ENCODE measurements around the gene TAS1R1. TPM values are rescaled to one million over a fixed set of nuclear protein-coding genes. Genes with fewer than 3 reads are reported as not detected.

Gene TAS1R1
- total RNA-seq, 1 donor: 0.10 TPM

GRCh38 chr1:6512908-6513280 lies 42.2 kb upstream of the TAS1R1 start:
- Histone ChIP-seq H3K4me1 (ENCODE audit: insufficient read depth, low read length) (no peaks in the 10 kb centered on the region), H3K4me3 (ENCODE audit: low read length) (no peak overlapping the region), H3K27me3 (ENCODE audit: insufficient read depth, low read length) (no peaks in the 10 kb centered on the region), H3K9me3 (ENCODE audit: low read depth, low read length) (no peaks in the 10 kb centered on the region)

GRCh38 chr1:6513320-6513801 lies 41.7 kb upstream of the TAS1R1 start:
- Histone ChIP-seq H3K9me3 (ENCODE audit: low read depth, low read length) (no peaks in the 10 kb centered on the region), H3K4me3 (ENCODE audit: low read length) (no peak overlapping the region), H3K27me3 (ENCODE audit: insufficient read depth, low read length) (no peaks in the 10 kb centered on the region), H3K4me1 (ENCODE audit: insufficient read depth, low read length) (no peaks in the 10 kb centered on the region)

- Histone ChIP-seq H3K4me1 (ENCODE audit: insufficient read depth, low read length) (no peaks in the 10 kb centered on the region), H3K9me3 (ENCODE audit: low read depth, low read length) (no peaks in the 10 kb centered on the region), H3K27me3 (ENCODE audit: insufficient read depth, low read length) (no peaks in the 10 kb centered on the region), H3K4me3 (ENCODE audit: low read length) (no peak overlapping the region)
Measured at GRCh38 chr1:6515771-6516170, 39.3 kb upstream of the TAS1R1 start.

GRCh38 chr1:6517435-6517851 lies 37.7 kb upstream of the TAS1R1 start:
- no peaks in the 10 kb centered on the region for H3K4me1 ChIP-seq (ENCODE audit: insufficient read depth, low read length)
- H3K27me3 ChIP-seq (ENCODE audit: insufficient read depth, low read length): no peaks in the 10 kb centered on the region
- no peak overlapping the region for H3K4me3 ChIP-seq (ENCODE audit: low read length)
- H3K9me3 ChIP-seq (ENCODE audit: low read depth, low read length): no peaks in the 10 kb centered on the region

- no peaks in the 10 kb centered on the region for H3K9me3 ChIP-seq (ENCODE audit: low read depth, low read length)
- H3K27me3 ChIP-seq (ENCODE audit: insufficient read depth, low read length): no peaks in the 10 kb centered on the region
- H3K4me1 ChIP-seq (ENCODE audit: insufficient read depth, low read length): no peaks in the 10 kb centered on the region
- H3K4me3 ChIP-seq (ENCODE audit: low read length): no peak overlapping the region
Measured at GRCh38 chr1:6519491-6519934, 35.6 kb upstream of the TAS1R1 start.

- H3K27me3 ChIP-seq (ENCODE audit: insufficient read depth, low read length): no peaks in the 10 kb centered on the region
- no peaks in the 10 kb centered on the region for H3K9me3 ChIP-seq (ENCODE audit: low read depth, low read length)
- H3K4me3 ChIP-seq (ENCODE audit: low read length): no peak overlapping the region
- no peaks in the 10 kb centered on the region for H3K4me1 ChIP-seq (ENCODE audit: insufficient read depth, low read length)
Measured at GRCh38 chr1:6519935-6520671, 35.0 kb upstream of the TAS1R1 start.

GRCh38 chr1:6521536-6521935 lies 33.6 kb upstream of the TAS1R1 start:
- no peaks in the 10 kb centered on the region for H3K4me1 ChIP-seq (ENCODE audit: insufficient read depth, low read length)
- H3K9me3 ChIP-seq (ENCODE audit: low read depth, low read length): no peaks in the 10 kb centered on the region

GRCh38 chr1:6523566-6523965 lies 31.5 kb upstream of the TAS1R1 start:
- H3K27me3 ChIP-seq (ENCODE audit: insufficient read depth, low read length): no peaks in the 10 kb centered on the region
- H3K4me1 ChIP-seq (ENCODE audit: insufficient read depth, low read length): no peaks in the 10 kb centered on the region
- no peaks in the 10 kb centered on the region for H3K9me3 ChIP-seq (ENCODE audit: low read depth, low read length)
- no peak overlapping the region for H3K4me3 ChIP-seq (ENCODE audit: low read length)

More at GRCh38 chr1:6521536-6521935, 33.6 kb upstream of the TAS1R1 start:
- Histone ChIP-seq H3K4me3 (ENCODE audit: low read length) (no peak overlapping the region), H3K27me3 (ENCODE audit: insufficient read depth, low read length) (no peaks in the 10 kb centered on the region)

- Histone ChIP-seq H3K4me3 (ENCODE audit: low read length) (no peak overlapping the region), H3K27me3 (ENCODE audit: insufficient read depth, low read length) (no peaks in the 10 kb centered on the region), H3K4me1 (ENCODE audit: insufficient read depth, low read length) (no peaks in the 10 kb centered on the region), H3K9me3 (ENCODE audit: low read depth, low read length) (no peaks in the 10 kb centered on the region)
Measured at GRCh38 chr1:6526316-6526715, 28.8 kb upstream of the TAS1R1 start.

- Histone ChIP-seq H3K4me3 (ENCODE audit: low read length) (no peak overlapping the region), H3K4me1 (ENCODE audit: insufficient read depth, low read length) (no peaks in the 10 kb centered on the region), H3K27me3 (ENCODE audit: insufficient read depth, low read length) (no peaks in the 10 kb centered on the region), H3K9me3 (ENCODE audit: low read depth, low read length) (no peaks in the 10 kb centered on the region)
Measured at GRCh38 chr1:6528492-6528891, 26.6 kb upstream of the TAS1R1 start.

- Histone ChIP-seq H3K4me3 (ENCODE audit: low read length) (no peak overlapping the region), H3K27me3 (ENCODE audit: insufficient read depth, low read length) (no peaks in the 10 kb centered on the region), H3K9me3 (ENCODE audit: low read depth, low read length) (no peaks in the 10 kb centered on the region), H3K4me1 (ENCODE audit: insufficient read depth, low read length) (no peaks in the 10 kb centered on the region)
Measured at GRCh38 chr1:6530504-6531160, 24.5 kb upstream of the TAS1R1 start.

- H3K4me3 ChIP-seq (ENCODE audit: low read length): no peak overlapping the region
- no peaks in the 10 kb centered on the region for H3K4me1 ChIP-seq (ENCODE audit: insufficient read depth, low read length)
- no peaks in the 10 kb centered on the region for H3K27me3 ChIP-seq (ENCODE audit: insufficient read depth, low read length)
- H3K9me3 ChIP-seq (ENCODE audit: low read depth, low read length): no peaks in the 10 kb centered on the region
Measured at GRCh38 chr1:6531996-6532395, 23.1 kb upstream of the TAS1R1 start.

- no peaks in the 10 kb centered on the region for H3K9me3 ChIP-seq (ENCODE audit: low read depth, low read length)
- H3K27me3 ChIP-seq (ENCODE audit: insufficient read depth, low read length): no peaks in the 10 kb centered on the region
- H3K4me1 ChIP-seq (ENCODE audit: insufficient read depth, low read length): no peaks in the 10 kb centered on the region
- H3K4me3 ChIP-seq (ENCODE audit: low read length): no peak overlapping the region
Measured at GRCh38 chr1:6534248-6534822, 20.8 kb upstream of the TAS1R1 start.

- Histone ChIP-seq H3K9me3 (ENCODE audit: low read depth, low read length) (no peaks in the 10 kb centered on the region), H3K4me3 (ENCODE audit: low read length) (no peak overlapping the region), H3K4me1 (ENCODE audit: insufficient read depth, low read length) (no peaks in the 10 kb centered on the region), H3K27me3 (ENCODE audit: insufficient read depth, low read length) (no peaks in the 10 kb centered on the region)
Measured at GRCh38 chr1:6535214-6535613, 19.9 kb upstream of the TAS1R1 start.

- no peaks in the 10 kb centered on the region for H3K27me3 ChIP-seq (ENCODE audit: insufficient read depth, low read length)
- no peaks in the 10 kb centered on the region for H3K4me1 ChIP-seq (ENCODE audit: insufficient read depth, low read length)
Measured at GRCh38 chr1:6536291-6536690, 18.8 kb upstream of the TAS1R1 start.

More at GRCh38 chr1:6536291-6536690, 18.8 kb upstream of the TAS1R1 start:
- Histone ChIP-seq H3K4me3 (ENCODE audit: low read length) (no peak overlapping the region), H3K9me3 (ENCODE audit: low read depth, low read length) (no peaks in the 10 kb centered on the region)
